Sigmoid colon (tissue), 7 donors: ENCODE data around the gene TMC2. TPM values are rescaled to one million over a fixed set of nuclear protein-coding genes. Genes with fewer than 3 reads are reported as not detected.
A peak's percentile ranks its signal among the peaks of the same experiment; 100 is the strongest.

Source experiments
- DNase-seq: peaks from one replicate; pipeline ENCODE4 v3.0.0-alpha.2; 2019
- H3K27ac ChIP-seq, 4 donors: fragments of 200-600 bp; sonication (generic); one replicate each; pipeline ENCODE4 v1.5.1; 2016 to 2019; ENCODE audit warnings: mild to moderate bottlenecking in 1 of 4
- H3K27me3 ChIP-seq, 3 donors: fragments of 200-600 bp; sonication (generic); one replicate each; pipeline ENCODE4 v1.5.1; 2019; ENCODE audit warnings: mild to moderate bottlenecking in 1 of 3
- H3K36me3 ChIP-seq, 4 donors: fragments of 200-600 bp; sonication (generic); one replicate each; pipeline ENCODE4 v1.5.1; 2016 to 2019
- H3K4me1 ChIP-seq, 4 donors: fragments of 200-600 bp; sonication (generic); one replicate each; pipeline ENCODE4 v1.5.1; 2017 to 2019
- H3K4me3 ChIP-seq, 4 donors: fragments of 200-600 bp; sonication (generic); one replicate each; pipeline ENCODE4 v1.5.1; 2017 to 2019; ENCODE audit warnings: mild to moderate bottlenecking in 2 of 4, moderate library complexity in 1 of 4
- H3K9me3 ChIP-seq, 4 donors: fragments of 200-600 bp in 3 of 4; sonication (generic) in 3 of 4; one replicate each; pipeline versions ENCODE4 v1.5.1 to v1.6.1; 2013 to 2019
- CTCF ChIP-seq, 4 experiments: fragments of 450-650 bp in 3 of 4; fragments of 200-600 bp in 1 of 4; IDR thresholded peaks; one replicate each; pipeline ENCODE4 v1.5.1; 2016 to 2019; ENCODE audit warnings: antibody characterized with exemption in 4 of 4, mild to moderate bottlenecking in 3 of 4, moderate library complexity in 2 of 4
- EP300 ChIP-seq, 4 donors: sonication (generic); formaldehyde crosslinking; IDR thresholded peaks; one replicate each; pipeline ENCODE4 v1.6.1; 2017; ENCODE audit warnings: antibody characterized with exemption in 4 of 4
- POLR2A ChIP-seq, 2 donors: fragments of 450-650 bp; IDR thresholded peaks; one replicate each; pipeline ENCODE4 v1.6.1; 2016; ENCODE audit warnings: antibody characterized with exemption in 2 of 2, mild to moderate bottlenecking in 2 of 2, moderate library complexity in 2 of 2
- POLR2AphosphoS5 ChIP-seq, 4 donors: sonication (generic); formaldehyde crosslinking; IDR thresholded peaks; one replicate each; pipeline ENCODE4 v1.6.1; 2017; ENCODE audit warnings: antibody characterized with exemption in 4 of 4
- WGBS, 2 donors: extraction: QIAGEN DNeasy Blood & Tissue Kit; methylation state at CpG; one replicate each; pipeline ENCODE4 v1.1.7; 2013; 5-methylcytosine and 5-hydroxymethylcytosine counted together
- intact Hi-C: fragments of 100-400 bp; cut with DNase I; formaldehyde crosslinking; loops from one replicate; pipeline ENCODE4 v1.15.1; 2023
- polyA plus RNA-seq, 3 donors: library from polyadenylated mRNA; stranded (reverse); fragments of 200-250 nt; gene quantifications; one replicate each; pipeline ENCODE4 v1.2.3, GENCODE V29; 2013
- small RNA-seq, 3 donors: library from RNA; depleted of rRNA; stranded (forward); fragments of <200 nt; gene quantifications; one replicate each; pipeline ENCODE3, GENCODE V24; 2016
- total RNA-seq, 4 donors: library from RNA; depleted of rRNA; stranded (reverse); fragments of >200 nt; gene quantifications; one replicate each; pipeline ENCODE4 v1.1.0, GENCODE V29; 2016
- donor health status: healthy with polysubstance abuse.
- donor health status: Bipolar disorder and iron deficiency.
- donor health status: healthy.

The TMC2 gene
- total and polyA plus RNA-seq, 7 donors, result 0.19 to 0.60 (median 0.28) TPM; not detected in 4

DNA sequence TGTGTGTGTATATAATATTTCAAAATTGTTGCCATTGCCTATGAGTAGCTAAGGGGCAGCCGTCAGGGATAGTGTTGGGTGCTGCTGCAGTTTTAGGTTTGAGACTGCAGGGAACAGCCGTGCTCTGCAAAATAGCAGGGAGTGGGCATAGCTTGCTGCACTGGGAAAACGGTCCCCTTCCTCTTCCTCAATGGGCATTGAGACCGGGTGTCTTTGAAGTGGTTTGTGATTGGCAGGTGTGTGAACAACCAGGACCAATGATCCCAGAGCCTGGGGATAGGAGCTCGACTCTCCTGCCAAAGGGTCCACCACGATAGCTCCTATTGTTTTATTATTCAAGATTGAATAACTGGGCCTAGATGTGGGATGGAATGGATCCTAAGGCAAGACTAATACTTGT, 151.1 kb downstream of the TMC2 start:
- no peaks in the 10 kb centered on the region for H3K27me3 ChIP-seq
- intact Hi-C loops, result no loop called here
- no peaks in the 10 kb centered on the region for H3K9me3 ChIP-seq
- H3K4me1 ChIP-seq, result peaks cover 0 to 10% (median 6%) of the 10 kb centered on the region in 4 donors
- WGBS, 2 donors, result 32 to 43% methylated on average over 6 of the region's 6 CpGs
- TF ChIP-seq EP300 (IDR thresholded peaks at IDR 0.05) (no peak), CTCF (IDR thresholded peaks at IDR 0.05) (no peak), POLR2AphosphoS5 (IDR thresholded peaks at IDR 0.05) (no peak), POLR2A (IDR thresholded peaks at IDR 0.05) (no peak)
- no peak overlapping the region for H3K27ac ChIP-seq
- H3K36me3 ChIP-seq, result no peaks in the 10 kb centered on the region
- H3K4me3 ChIP-seq, result no peak overlapping the region
- DNase-seq, result peak; percentile 29

- Histone ChIP-seq H3K4me1 (peaks cover 0 to 10% (median 6%) of the 10 kb centered on the region in 4 donors), H3K4me3 (no peak overlapping the region), H3K27me3 (no peaks in the 10 kb centered on the region), H3K9me3 (no peaks in the 10 kb centered on the region), H3K27ac (no peak overlapping the region), H3K36me3 (no peaks in the 10 kb centered on the region)
- 19 to 24% methylated on average over 18 of the region's 18 CpGs for WGBS, 2 donors
- intact Hi-C loops, result no loop called here
- DNase-seq, result peak; percentile 70
- TF ChIP-seq CTCF (IDR thresholded peaks at IDR 0.05) (peak; percentile 10 to 46 (median 25)), POLR2A (IDR thresholded peaks at IDR 0.05) (no peak), EP300 (IDR thresholded peaks at IDR 0.05) (no peak), POLR2AphosphoS5 (IDR thresholded peaks at IDR 0.05) (no peak)
These were observed 151.7 kb downstream of the TMC2 start for GRCh38 chr20:2688041-2688591.

GRCh38 chr20:2690213-2690612, 153.8 kb downstream of the TMC2 start:
- DNase-seq, result no peak
- WGBS, 2 donors, result 67 to 79% methylated on average over 3 of the region's 3 CpGs
- intact Hi-C loops, result loop anchor here (5.0 to 10.0 kb wide), 3 partner anchors 62 to 315 kb away; partner anchors contain the start of genes PCED1A and VPS16
- no peaks in the 10 kb centered on the region for H3K36me3 ChIP-seq
- no peaks in the 10 kb centered on the region for H3K9me3 ChIP-seq
- H3K4me1 ChIP-seq, result peaks cover 0 to 23% (median 20%) of the 10 kb centered on the region in 4 donors
- no peaks in the 10 kb centered on the region for H3K27me3 ChIP-seq
- H3K4me3 ChIP-seq, result no peak overlapping the region
- TF ChIP-seq CTCF (IDR thresholded peaks at IDR 0.05) (no peak), POLR2AphosphoS5 (IDR thresholded peaks at IDR 0.05) (no peak), EP300 (IDR thresholded peaks at IDR 0.05) (no peak), POLR2A (IDR thresholded peaks at IDR 0.05) (no peak)
- no peak overlapping the region for H3K27ac ChIP-seq

DNA sequence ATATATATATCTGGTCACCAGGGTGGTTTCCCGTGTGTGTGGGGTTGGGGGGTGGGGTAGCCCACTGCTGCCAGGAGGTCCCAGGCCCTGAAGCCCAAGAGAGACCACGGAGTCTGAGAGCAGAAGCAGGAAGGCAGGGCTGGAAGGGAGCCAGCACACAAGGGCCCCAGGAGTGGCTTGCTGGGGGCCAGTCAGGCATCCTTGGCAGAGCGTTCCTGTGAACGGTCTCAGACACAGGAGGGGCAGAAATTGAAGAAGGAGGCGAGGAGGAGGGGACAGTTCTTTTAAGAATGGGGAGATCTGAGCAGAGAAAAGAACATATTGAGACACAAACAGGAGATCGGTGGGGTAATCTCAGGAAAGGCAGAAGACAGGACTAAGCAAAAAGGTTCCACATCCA, 154.3 kb downstream of the TMC2 start:
- no peak for DNase-seq
- H3K36me3 ChIP-seq, result no peaks in the 10 kb centered on the region
- intact Hi-C loops, result loop anchor here (5.0 to 10.0 kb wide), 3 partner anchors 62 to 314 kb away; partner anchors contain the start of genes PCED1A and VPS16
- H3K9me3 ChIP-seq, result no peaks in the 10 kb centered on the region
- peak overlapping the region in 1 of 4 donors; percentile 96 for H3K27ac ChIP-seq
- 44 to 61% methylated on average over 6 of the region's 6 CpGs for WGBS, 2 donors
- TF ChIP-seq POLR2AphosphoS5 (IDR thresholded peaks at IDR 0.05), result no peak
- peaks cover 0 to 23% (median 20%) of the 10 kb centered on the region in 4 donors for H3K4me1 ChIP-seq
- no peaks in the 10 kb centered on the region for H3K27me3 ChIP-seq
- no peak overlapping the region for H3K4me3 ChIP-seq

GRCh38 chr20:2691127-2691526, 154.8 kb downstream of the TMC2 start:
- intact Hi-C loops, result loop anchor here (5.0 to 10.0 kb wide), 3 partner anchors 61 to 314 kb away; partner anchors contain the start of genes PCED1A and VPS16
- Histone ChIP-seq H3K4me1 (peaks cover 0 to 23% (median 20%) of the 10 kb centered on the region in 4 donors), H3K36me3 (no peaks in the 10 kb centered on the region), H3K9me3 (no peaks in the 10 kb centered on the region), H3K27ac (peak overlapping the region in 3 of 4 donors; percentile 89 to 96 (median 94)), H3K27me3 (no peaks in the 10 kb centered on the region), H3K4me3 (no peak overlapping the region)
- TF ChIP-seq POLR2A (IDR thresholded peaks at IDR 0.05) (no peak), EP300 (IDR thresholded peaks at IDR 0.05) (no peak), POLR2AphosphoS5 (IDR thresholded peaks at IDR 0.05) (no peak), CTCF (IDR thresholded peaks at IDR 0.05) (no peak)
- WGBS, 2 donors, result 78 to 89% methylated on average over 8 of the region's 8 CpGs
- no peak for DNase-seq

Small RNAs within 50 kb of the gene (small RNA-seq; reads per million reads assigned to genes)
- 0 reads per million in 3 donors for gene SNORA51
- 0 reads per million in 3 donors for gene SNORD110
- gene SNORD56, result 0 reads per million in 3 donors
- 0 reads per million in 3 donors for gene SNORD57
- 0 reads per million in 3 donors for gene SNORD86

Other genes with a start within 250 kb of the TMC2 start
- not detected for gene TGM3, start 240.6 kb upstream of the TMC2 start, total RNA-seq
- gene TGM3, start 240.6 kb upstream of the TMC2 start, polyA plus RNA-seq, result 1 to 10 TPM in 1 of 3 donors, under 1 TPM in 2; 0.23 to 3.0 (median 0.42) TPM
- not detected for gene TGM6, start 155.7 kb upstream of the TMC2 start, total RNA-seq
- not detected for gene TGM6, start 155.7 kb upstream of the TMC2 start, polyA plus RNA-seq
- 100 to 1,000 TPM in 3 of 4 donors, 10 to 100 TPM in 1; 80.0 to 165 (median 142) TPM for gene SNRPB, start 65.8 kb upstream of the TMC2 start, total RNA-seq
- gene SNRPB, start 65.8 kb upstream of the TMC2 start, polyA plus RNA-seq, result 100 to 1,000 TPM; 156 to 275 (median 177) TPM
- 10 to 100 TPM; 10.7 to 16.3 (median 11.8) TPM for gene ZNF343, start 27.7 kb upstream of the TMC2 start, total RNA-seq
- gene ZNF343, start 27.7 kb upstream of the TMC2 start, polyA plus RNA-seq, result 1 to 10 TPM; 3.0 to 5.6 (median 4.2) TPM
- 10 to 100 TPM; 53.2 to 69.8 (median 65.2) TPM for gene NOP56, start 116.1 kb downstream of the TMC2 start, total RNA-seq
- gene NOP56, start 116.1 kb downstream of the TMC2 start, polyA plus RNA-seq, result 100 to 1,000 TPM in 1 of 3 donors, 10 to 100 TPM in 2; 33.6 to 152 (median 47.6) TPM
- 100 to 1,000 TPM; 105 to 131 (median 122) TPM for gene IDH3B, start 127.6 kb downstream of the TMC2 start, total RNA-seq
- gene IDH3B, start 127.6 kb downstream of the TMC2 start, polyA plus RNA-seq, result 100 to 1,000 TPM; 103 to 121 (median 112) TPM
- gene EBF4, start 156.2 kb downstream of the TMC2 start, total RNA-seq, result 10 to 100 TPM; 14.8 to 37.5 (median 30.8) TPM
- gene EBF4, start 156.2 kb downstream of the TMC2 start, polyA plus RNA-seq, result 1 to 10 TPM; 1.2 to 4.6 (median 1.2) TPM